Transverse colon (tissue), 4 donors: ENCODE measurements around the gene GALNT12. TPM values are rescaled to one million over a fixed set of nuclear protein-coding genes. Genes with fewer than 3 reads are reported as not detected.

Experiments used
- DNase-seq: peaks from one replicate; pipeline ENCODE4 v3.0.0-alpha.2; 2019
- H3K27ac ChIP-seq, 4 donors: fragments of 200-600 bp; sonication (generic); 2 replicates each; pipeline ENCODE4 v1.5.1; 2016 to 2018; ENCODE audit warnings: inconsistent platforms in 4 of 4
- H3K27me3 ChIP-seq: fragments of 200-600 bp; sonication (generic); 2 replicates; pipeline ENCODE4 v1.5.1; 2017; ENCODE audit warnings: inconsistent platforms
- H3K36me3 ChIP-seq, 4 donors: fragments of 200-600 bp; sonication (generic); 2 replicates each; pipeline ENCODE4 v1.5.1; 2017 to 2019; ENCODE audit warnings: inconsistent platforms in 4 of 4
- H3K4me1 ChIP-seq, 4 donors: fragments of 200-600 bp; sonication (generic); 2 replicates each; pipeline ENCODE4 v1.5.1; 2017 to 2020; ENCODE audit warnings: inconsistent platforms in 4 of 4
- H3K4me3 ChIP-seq, 4 donors: fragments of 200-600 bp; sonication (generic); 1 replicate in 1 of 4; 2 replicates in 3 of 4; pipeline versions ENCODE4 v1.5.1 to v1.6.1; 2017 to 2019; ENCODE audit warnings: inconsistent platforms in 4 of 4
- H3K9me3 ChIP-seq, 2 donors: fragments of 200-600 bp; sonication (generic); 2 replicates each; pipeline ENCODE4 v1.5.1; 2017 to 2019; ENCODE audit warnings: inconsistent platforms in 2 of 2
- EP300 ChIP-seq: sonication (generic); formaldehyde crosslinking; IDR thresholded peaks from one replicate; pipeline ENCODE4 v1.6.1; 2017; ENCODE audit warnings: antibody characterized with exemption, low read depth
- POLR2A ChIP-seq: fragments of 450-650 bp; IDR thresholded peaks from one replicate; pipeline ENCODE4 v1.6.1; 2016; ENCODE audit warnings: antibody characterized with exemption, mild to moderate bottlenecking, moderate library complexity
- POLR2AphosphoS5 ChIP-seq, 3 donors: sonication (generic); formaldehyde crosslinking; IDR thresholded peaks; one replicate each; pipeline ENCODE4 v1.6.1; 2016; ENCODE audit warnings: antibody characterized with exemption in 3 of 3
- WGBS, 2 donors: methylation state at CpG; one replicate each; pipeline ENCODE4 v1.1.5; 2018; ENCODE audit warnings: low coverage in 1 of 2; 5-methylcytosine and 5-hydroxymethylcytosine counted together
- in situ Hi-C, 4 donors: fragments of 200-750 bp; cut with MboI; loops; one replicate each; pipeline versions ENCODE4 v1.15.0 to v1.15.1; 2017; ENCODE audit warnings: low sequenced_read_pairs in 3 of 4, low pct_ligation_motif_present in 1 of 4, low pct_unique_long_range_greater_than_20kb in 1 of 4
- intact Hi-C: fragments of 100-400 bp; cut with DNase I; formaldehyde crosslinking; loops from one replicate; pipeline ENCODE4 v1.15.1; 2023; ENCODE audit warnings: low total_unique reads
- total RNA-seq, 4 donors: library from RNA; depleted of rRNA; stranded (reverse); fragments of >200 nt; gene quantifications; one replicate each; pipeline ENCODE4 v1.1.0, GENCODE V29; 2016
- TF ChIP-seq, protein P1 (sequence below), 5 experiments: fragments of 200-600 bp in 3 of 5; fragments of 450-650 bp in 2 of 5; sonication (generic) in 3 of 5; IDR thresholded peaks; 1 replicate in 2 of 5; 2 replicates in 3 of 5; pipeline ENCODE4 v1.5.1; 2016 to 2017; ENCODE audit warnings: antibody characterized with exemption in 5 of 5, inconsistent platforms in 3 of 5, mild to moderate bottlenecking in 2 of 5, moderate library complexity in 1 of 5

The GALNT12 gene
- total RNA-seq, 4 donors from 2014 or later, result 79.7 to 174 (median 120) TPM

DNA sequence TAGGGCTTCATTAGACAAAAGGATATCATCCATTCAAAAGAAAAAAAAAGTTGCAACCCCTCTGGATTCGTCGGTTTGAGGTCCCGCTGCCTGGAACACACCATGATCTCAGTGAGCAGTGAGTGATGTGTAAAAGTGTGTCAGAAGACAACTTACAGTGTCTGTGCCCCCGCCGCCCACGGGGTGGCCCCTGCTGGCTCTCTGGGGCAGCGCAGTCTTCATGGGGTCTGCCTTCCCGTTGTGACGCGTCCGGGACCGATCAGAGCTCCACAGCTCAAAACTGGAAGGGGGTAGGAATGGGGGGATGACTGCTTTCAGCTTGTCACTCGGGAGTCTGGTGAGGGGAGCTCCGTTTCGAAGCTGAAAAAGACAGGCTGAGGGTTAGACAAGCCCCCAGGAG, 33.7 kb upstream of the GALNT12 start:
- Histone ChIP-seq H3K4me3 (no peak overlapping the region), H3K36me3 (peaks cover 0 to 20% (median 10%) of the 10 kb centered on the region in 4 donors), H3K4me1 (no peaks in the 10 kb centered on the region), H3K27me3 (no peaks in the 10 kb centered on the region), H3K27ac (no peak overlapping the region), H3K9me3 (no peaks in the 10 kb centered on the region)
- no peak for TF ChIP-seq POLR2AphosphoS5 (IDR thresholded peaks at IDR 0.05)
- TF ChIP-seq EP300, result no peak
- TF ChIP-seq, protein P1, sequence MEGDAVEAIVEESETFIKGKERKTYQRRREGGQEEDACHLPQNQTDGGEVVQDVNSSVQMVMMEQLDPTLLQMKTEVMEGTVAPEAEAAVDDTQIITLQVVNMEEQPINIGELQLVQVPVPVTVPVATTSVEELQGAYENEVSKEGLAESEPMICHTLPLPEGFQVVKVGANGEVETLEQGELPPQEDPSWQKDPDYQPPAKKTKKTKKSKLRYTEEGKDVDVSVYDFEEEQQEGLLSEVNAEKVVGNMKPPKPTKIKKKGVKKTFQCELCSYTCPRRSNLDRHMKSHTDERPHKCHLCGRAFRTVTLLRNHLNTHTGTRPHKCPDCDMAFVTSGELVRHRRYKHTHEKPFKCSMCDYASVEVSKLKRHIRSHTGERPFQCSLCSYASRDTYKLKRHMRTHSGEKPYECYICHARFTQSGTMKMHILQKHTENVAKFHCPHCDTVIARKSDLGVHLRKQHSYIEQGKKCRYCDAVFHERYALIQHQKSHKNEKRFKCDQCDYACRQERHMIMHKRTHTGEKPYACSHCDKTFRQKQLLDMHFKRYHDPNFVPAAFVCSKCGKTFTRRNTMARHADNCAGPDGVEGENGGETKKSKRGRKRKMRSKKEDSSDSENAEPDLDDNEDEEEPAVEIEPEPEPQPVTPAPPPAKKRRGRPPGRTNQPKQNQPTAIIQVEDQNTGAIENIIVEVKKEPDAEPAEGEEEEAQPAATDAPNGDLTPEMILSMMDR (IDR thresholded peaks at IDR 0.05), result no peak
- TF ChIP-seq POLR2A, result no peak
- intact Hi-C loops, result loop anchor here (10.0 kb wide), 1 partner anchor 459 kb away; no protein-coding TSS in a partner anchor
- in situ Hi-C loops, result loop anchor here in 3 of 4 donors (10.0 kb wide), 2 partner anchors 449 to 459 kb away; no protein-coding TSS in a partner anchor
- DNase-seq, result no peak
- 95% methylated on average over 15 of the region's 15 CpGs; no CpG with 5 or more reads in 1 of the 2 donors for WGBS, 2 donors

DNA sequence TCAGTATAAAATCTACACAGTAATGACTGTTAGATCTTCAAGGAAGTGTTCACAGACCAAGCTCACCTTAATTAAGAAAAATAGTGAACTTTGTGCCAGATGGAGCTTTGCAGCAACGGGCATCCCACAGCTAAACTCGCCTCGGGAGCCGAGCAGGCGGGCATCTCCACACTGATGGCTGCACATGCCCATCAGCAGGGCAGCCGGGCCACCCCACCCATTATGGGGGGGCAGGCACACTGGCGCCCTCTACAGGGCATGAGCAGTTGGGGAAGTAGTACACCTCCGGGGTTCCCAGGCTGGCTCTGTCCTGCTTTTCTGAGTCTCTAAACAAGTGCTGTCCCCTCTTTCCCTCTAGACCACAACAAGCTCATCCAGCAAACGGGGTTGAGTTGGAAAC, 32.7 kb upstream of the GALNT12 start:
- no peak for DNase-seq
- Histone ChIP-seq H3K4me1 (no peaks in the 10 kb centered on the region), H3K27ac (no peak overlapping the region), H3K27me3 (no peaks in the 10 kb centered on the region), H3K36me3 (peaks cover 0 to 20% (median 10%) of the 10 kb centered on the region in 4 donors), H3K4me3 (no peak overlapping the region), H3K9me3 (no peaks in the 10 kb centered on the region)
- in situ Hi-C loops (loop anchor here (10.0 to 25.0 kb wide), 3 partner anchors 450 to 462 kb away; no protein-coding TSS in a partner anchor), intact Hi-C loops (loop anchor here (10.0 kb wide), 1 partner anchor 460 kb away; no protein-coding TSS in a partner anchor)
- TF ChIP-seq POLR2AphosphoS5 (IDR thresholded peaks at IDR 0.05), result no peak
- TF ChIP-seq, protein P1 (IDR thresholded peaks at IDR 0.05), result peak in 4 of 5 experiments; percentile 24 to 36 (median 30)
- WGBS, 2 donors, result 85% methylated on average over 9 of the region's 9 CpGs; no CpG with 5 or more reads in 1 of the 2 donors

DNA sequence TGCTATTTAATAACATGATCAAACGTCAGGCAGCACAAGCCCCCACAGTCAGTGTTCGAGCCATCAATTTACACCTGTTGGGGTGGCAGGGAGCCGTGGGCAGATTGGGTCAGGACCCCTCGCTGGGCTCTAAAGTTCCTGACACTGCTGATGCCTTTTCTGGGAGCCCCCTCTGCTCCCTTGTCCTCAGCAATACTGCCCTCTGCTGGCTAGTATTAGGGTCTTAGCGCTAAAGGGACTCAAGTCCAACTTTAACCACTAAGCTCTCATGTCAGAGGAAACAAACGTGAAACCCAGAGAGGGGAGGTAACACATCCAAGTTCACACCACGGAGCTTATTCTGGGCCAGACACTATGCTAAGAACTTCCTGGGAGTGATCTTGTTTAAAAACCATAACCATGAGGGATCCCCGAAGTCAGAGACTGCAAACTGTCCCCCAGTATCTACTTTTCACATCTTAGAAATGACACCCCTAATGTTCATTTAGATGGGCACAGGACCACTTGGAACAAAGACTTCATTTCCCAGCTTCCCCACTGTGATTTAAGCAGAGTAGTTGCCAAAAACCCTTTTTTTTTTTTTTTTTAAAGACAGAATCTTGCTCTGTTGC, 31.5 kb upstream of the GALNT12 start:
- no peak for TF ChIP-seq POLR2AphosphoS5 (IDR thresholded peaks at IDR 0.05)
- TF ChIP-seq, protein P1 (IDR thresholded peaks at IDR 0.05), result peak; percentile 32 to 56 (median 50)
- no peak for DNase-seq
- Histone ChIP-seq H3K9me3 (no peaks in the 10 kb centered on the region), H3K4me3 (no peak overlapping the region), H3K27ac (no peak overlapping the region), H3K4me1 (no peaks in the 10 kb centered on the region), H3K36me3 (peaks cover 0 to 19% (median 9%) of the 10 kb centered on the region in 4 donors), H3K27me3 (no peaks in the 10 kb centered on the region)
- in situ Hi-C loops, result loop anchor here (10.0 to 25.0 kb wide), 3 partner anchors 451 to 464 kb away; no protein-coding TSS in a partner anchor
- intact Hi-C loops, result loop anchor here (10.0 kb wide), 1 partner anchor 461 kb away; no protein-coding TSS in a partner anchor
- whole genome bisulfite sequencing, 2 donors, result 20 to 53% methylated on average over 1 to 8 of the region's 8 CpGs

DNA sequence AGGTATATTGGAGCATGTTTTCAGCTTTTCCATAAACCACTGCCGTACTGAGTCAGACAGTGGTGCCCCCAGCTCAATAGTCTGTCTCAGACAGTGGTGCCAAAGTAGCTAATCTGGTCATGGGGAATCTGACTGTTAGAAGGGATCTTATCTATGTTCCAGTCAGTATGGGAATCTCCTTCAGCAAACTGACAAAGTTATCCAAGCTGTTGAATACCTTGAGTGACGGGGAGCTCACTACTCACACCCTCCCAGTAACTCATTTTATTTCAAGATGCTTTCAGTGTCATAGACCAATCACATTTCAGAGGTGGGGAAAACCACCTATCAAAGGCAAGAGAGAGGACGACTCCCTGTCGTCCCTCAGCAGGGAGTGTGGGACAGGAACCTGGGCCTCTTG, 29.9 kb upstream of the GALNT12 start:
- WGBS, 2 donors, result 89 to 100% methylated on average over 1 to 4 of the region's 4 CpGs
- no peak for TF ChIP-seq EP300
- no peak for TF ChIP-seq POLR2AphosphoS5 (IDR thresholded peaks at IDR 0.05)
- no peak for TF ChIP-seq POLR2A
- TF ChIP-seq, protein P1 (IDR thresholded peaks at IDR 0.05), result no peak
- Histone ChIP-seq H3K27ac (no peak overlapping the region), H3K36me3 (peaks cover 0 to 5% (median under 1%) of the 10 kb centered on the region in 4 donors), H3K4me1 (peaks cover 0 to 10% (median 5%) of the 10 kb centered on the region in 4 donors), H3K9me3 (no peaks in the 10 kb centered on the region), H3K27me3 (no peaks in the 10 kb centered on the region), H3K4me3 (no peak overlapping the region)
- intact Hi-C loops (loop anchor here (10.0 kb wide), 1 partner anchor 463 kb away; no protein-coding TSS in a partner anchor), in situ Hi-C loops (loop anchor here (10.0 to 25.0 kb wide), 3 partner anchors 453 to 465 kb away; no protein-coding TSS in a partner anchor)
- no peak for DNase-seq
